ENCODE measurements around the gene ZDHHC11B. TPM values are rescaled to one million over a fixed set of nuclear protein-coding genes. Genes with fewer than 3 reads are reported as not detected.
A peak's percentile ranks its signal among the peaks of the same experiment; 100 is the strongest.

ZDHHC11B gene
- total RNA-seq, 1 experiment from 2014 or later: 1.4 TPM

DNA sequence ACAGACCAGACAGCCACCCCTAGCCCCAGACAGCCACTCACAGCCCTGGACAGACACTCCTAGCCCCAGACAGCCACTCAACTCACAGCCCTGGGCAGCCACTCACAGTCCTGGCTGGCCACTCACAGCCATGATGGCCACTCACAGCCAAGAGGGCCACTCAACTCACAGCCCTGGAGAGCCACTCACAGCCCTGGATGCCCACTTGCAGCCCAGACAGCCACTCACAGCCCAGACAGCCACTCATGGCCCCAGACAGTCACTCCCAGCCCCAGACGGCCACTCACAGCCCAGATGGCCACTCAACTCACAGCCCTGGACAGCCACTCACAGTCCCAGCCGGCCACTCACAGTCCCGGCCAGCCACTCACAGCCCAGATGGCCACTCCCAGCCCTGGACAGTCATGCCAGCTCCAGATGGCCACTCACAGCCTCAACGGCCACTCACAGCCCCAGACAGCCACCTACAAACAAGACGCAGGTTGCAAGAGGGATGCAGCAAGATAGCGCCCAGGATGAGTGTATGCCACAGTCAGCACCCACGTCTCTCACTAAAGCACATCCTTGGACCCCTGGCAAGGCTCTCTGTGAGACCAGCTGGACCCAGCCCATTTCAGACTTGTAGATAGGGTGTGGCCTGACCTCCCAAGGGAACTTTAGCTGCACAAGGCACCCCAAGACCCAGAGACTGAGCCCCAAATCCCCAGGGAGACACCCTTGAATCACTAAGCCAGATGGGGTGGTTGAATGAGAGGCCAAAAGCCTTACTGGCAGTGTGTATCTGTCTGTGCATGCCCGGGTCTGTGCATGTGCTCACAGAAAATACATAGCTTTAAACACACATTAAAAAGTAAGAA, 22.4 kb downstream of the ZDHHC11B start:
- Histone ChIP-seq H2BK120ac (ENCODE audit: low read depth, low read length, poor library complexity, severe bottlenecking) (no peak overlapping the region), H2BK15ac (ENCODE audit: low read depth, low read length) (no peak overlapping the region), H3K14ac (ENCODE audit: insufficient read depth, low read length) (no peak overlapping the region), H4K8ac (replicated peaks; ENCODE audit: insufficient read length, low read depth, low read length) (no peak overlapping the region), H3K27ac (ENCODE audit: insufficient read length, low read depth, low read length) (no peak overlapping the region), H3K4ac (ENCODE audit: low read depth, low read length) (no peak overlapping the region; the same call in 1 of the 2 replicates), H3K23ac (ENCODE audit: insufficient read length, low read depth, low read length) (no peak overlapping the region), H3K27me3 (ENCODE audit: insufficient read depth, low read length) (no peaks in the 10 kb centered on the region), H4K5ac (ENCODE audit: insufficient read length, low read depth, low read length) (no peak overlapping the region), H3K4me1 (ENCODE audit: insufficient read depth, low read length) (no peaks in the 10 kb centered on the region), H3K18ac (ENCODE audit: insufficient read length, low read depth, low read length) (peak overlapping the region; percentile 2), H2BK5ac (ENCODE audit: insufficient read length, low read length) (no peak overlapping the region), H3T11ph (ENCODE audit: low read length) (no peak overlapping the region), H3K56ac (ENCODE audit: insufficient read length, low read depth, low read length) (no peak overlapping the region), H3K23me2 (ENCODE audit: insufficient read length, low read depth, low read length, poor library complexity, severe bottlenecking) (no peaks in the 10 kb centered on the region), H2AK5ac (ENCODE audit: insufficient read length, low read length) (no peak overlapping the region), H3K9me3 (ENCODE audit: control insufficient read depth, low read depth, low read length) (no peaks in the 10 kb centered on the region), H3K79me1 (ENCODE audit: insufficient read depth, low read depth, low read length, poor library complexity, severe bottlenecking) (no peaks in the 10 kb centered on the region), H2BK20ac (ENCODE audit: low read depth, low read length, poor library complexity, severe bottlenecking) (no peak overlapping the region), H3K79me2 (ENCODE audit: insufficient read depth, low read length) (no peaks in the 10 kb centered on the region), H4K20me1 (ENCODE audit: control insufficient read depth, insufficient read depth, insufficient read length) (peaks cover 4% of the 10 kb centered on the region), H3K9ac (ENCODE audit: extremely low read depth, insufficient read length, low read length) (no peak overlapping the region), H3K4me2 (ENCODE audit: insufficient read depth, insufficient read length, low read length) (no peak overlapping the region), H4K91ac (ENCODE audit: insufficient read length, low read depth, low read length) (no peak overlapping the region), H2BK12ac (ENCODE audit: insufficient read length, low read depth, low read length) (no peak overlapping the region), H2AFZ (ENCODE audit: low read length) (no peak overlapping the region)
- peak; percentile 32 for DNase-seq
- Mint-ChIP-seq H3K27me3 (ENCODE audit: low read depth) (peaks cover 9% of the 10 kb centered on the region), H3K9me3 (peaks cover 8 to 18% of the 10 kb centered on the region in 2 experiments; a peak in 4 of 5 replicates), H3K4me3 (no peak overlapping the region), H3K36me3 (ENCODE audit: insufficient read depth in 1 of 3, low read depth in 3 of 3) (peaks cover 0 to 10% (median 4%) of the 10 kb centered on the region in 3 experiments; a peak in 3 of 7 replicates), H3K4me1 (peaks cover 0 to 6% of the 10 kb centered on the region in 2 experiments; a peak in 1 of 4 replicates), H3K27ac (peak overlapping the region in 2 of 3 experiments; percentile 16 to 57; a peak in 2 of 7 replicates)
- WGBS (ENCODE audit: extremely low coverage, insufficient read length, low lambda C conversion rate): no CpG with 5 or more reads among the region's 8 CpGs
- TF ChIP-seq CTCF (conservative IDR thresholded peaks at IDR 0.05): no peak
